H1 (cell line): Measurements from ENCODE around the gene TPD52L1. TPM values are rescaled to one million over a fixed set of nuclear protein-coding genes. Genes with fewer than 3 reads are reported as not detected.

Source experiments
- CHD7 ChIP-seq: fragments of 300-600 bp; sonication (generic); IDR thresholded peaks from 2 replicates; pipeline ENCODE4 v1.7.1; 2012; ENCODE audit warnings: low read length, moderate library complexity, mild to moderate bottlenecking, inconsistent platforms; ENCODE audit not compliant: insufficient replicate concordance
- EGR1 ChIP-seq: IDR thresholded peaks from 2 replicates; pipeline ENCODE4 v1.6.1; 2011; ENCODE audit warnings: low read depth, low read length, borderline replicate concordance
- SP2 ChIP-seq: IDR thresholded peaks from 2 replicates; pipeline ENCODE4 v1.6.1; 2012; ENCODE audit warnings: mild to moderate bottlenecking, low read length, inconsistent platforms
- SP4 ChIP-seq: IDR thresholded peaks from 2 replicates; pipeline ENCODE4 v1.6.1; 2012; ENCODE audit warnings: low read length, inconsistent platforms
- TCF12 ChIP-seq: IDR thresholded peaks from 2 replicates; pipeline ENCODE4 v1.6.1; 2011; ENCODE audit warnings: low read depth, mild to moderate bottlenecking, low read length
- polyA plus RNA-seq, 7 experiments: library from polyadenylated mRNA; depleted of rRNA in 3 of 7; stranded (reverse) in 5 of 7; unstranded in 2 of 7; fragments of >200 nt in 5 of 7; fragments of 200-250 nt in 2 of 7; gene quantifications; 1 replicate in 5 of 7; 2 replicates in 1 of 7; 4 replicates in 1 of 7; pipeline versions ENCODE4 v1.2.1 to v1.2.3, GENCODE V29; 2011 to 2013; ENCODE audit warnings: missing spikeins in 2 of 7, mixed read lengths in 2 of 7
- total RNA-seq: library from RNA; stranded (reverse); fragmentation: NEBNext Ultra II Directional; extraction: Animal tissue kit (Norgen Biotek cat#: 25700); gene quantifications from 2 replicates; pipeline ENCODE4 v1.2.1, GENCODE V29; 2021
- TF ChIP-seq, protein P1 (sequence below): IDR thresholded peaks from 2 replicates; pipeline ENCODE4 v1.6.1; 2012; ENCODE audit warnings: inconsistent platforms

Gene TPD52L1
- total and polyA plus RNA-seq, 2 of the 8 experiments (the other 6 are each of a cell fraction or from before 2014, with no cell fraction given) = 7.4 to 14.2 TPM

GRCh38 chr6:125203395-125203794 is 49.8 kb downstream of the TPD52L1 start (continued):
- TF ChIP-seq CHD7 (no peak), SP2 (no peak), SP4 (no peak), TCF12 (no peak), EGR1 (no peak)
- TF ChIP-seq, protein P1, sequence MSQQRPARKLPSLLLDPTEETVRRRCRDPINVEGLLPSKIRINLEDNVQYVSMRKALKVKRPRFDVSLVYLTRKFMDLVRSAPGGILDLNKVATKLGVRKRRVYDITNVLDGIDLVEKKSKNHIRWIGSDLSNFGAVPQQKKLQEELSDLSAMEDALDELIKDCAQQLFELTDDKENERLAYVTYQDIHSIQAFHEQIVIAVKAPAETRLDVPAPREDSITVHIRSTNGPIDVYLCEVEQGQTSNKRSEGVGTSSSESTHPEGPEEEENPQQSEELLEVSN = no peak
- TF ChIP-seq, all 59 proteins: peak for 0
